Femur (tissue), 1 donor: ENCODE data around the gene SNRPA1.
A peak's percentile ranks its signal among the peaks of the same experiment; 100 is the strongest.
"Not testable (repeated sequence)": the region's sequence is repeated elsewhere in the genome, so short reads cannot be mapped to it uniquely, and the experiment has no call there.

Source experiments
- DNase-seq: peaks from one replicate; pipeline ENCODE4 v3.0.0-alpha.2; 2017

The SNRPA1 gene

DNA sequence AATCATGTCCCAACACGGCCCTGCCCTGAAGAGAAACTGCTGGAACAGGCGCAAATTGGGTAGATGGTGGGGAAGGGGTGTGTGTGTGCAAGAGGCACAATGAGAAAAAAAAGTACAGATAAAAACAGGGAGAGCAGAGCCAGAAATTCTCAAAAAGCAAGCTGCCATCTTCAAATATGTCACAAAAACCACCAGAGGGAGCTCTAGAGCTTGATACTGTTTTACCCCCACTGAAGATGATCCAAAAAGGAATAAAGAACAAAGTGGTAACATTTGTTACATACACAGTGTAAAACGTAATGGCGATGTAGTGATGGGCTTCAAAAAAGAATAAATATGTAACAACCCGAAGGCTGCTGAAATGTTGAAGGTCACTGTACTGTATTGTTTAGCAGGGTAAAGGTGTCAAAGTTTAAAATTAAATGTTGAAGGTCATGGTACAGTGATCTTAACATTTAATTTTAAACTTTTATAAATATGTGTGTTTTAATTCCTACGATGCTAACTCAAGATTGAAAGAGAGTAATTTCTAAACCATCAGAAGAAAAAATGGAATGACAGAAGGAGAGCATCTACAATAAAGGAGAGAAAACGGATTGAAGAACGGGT is 6.0 kb downstream of the SNRPA1 start:
- no peak for DNase-seq

DNA sequence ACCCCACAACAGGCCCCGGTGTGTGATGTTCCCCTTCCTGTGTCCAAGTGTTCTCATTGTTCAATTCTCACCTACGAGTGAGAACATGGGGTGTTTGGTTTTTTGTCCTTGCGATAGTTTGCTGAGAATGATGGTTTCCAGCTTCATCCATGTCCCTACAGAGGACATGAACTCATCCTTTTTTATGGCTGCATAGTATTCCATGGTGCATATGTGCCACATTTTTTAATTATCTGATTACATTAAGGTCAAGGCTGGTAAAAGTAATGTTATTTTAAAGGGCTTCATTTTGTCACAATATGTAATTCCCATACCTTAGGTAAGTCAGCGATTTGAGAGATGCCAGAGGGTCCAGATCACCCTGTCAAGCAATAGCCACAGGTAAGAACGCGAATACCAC is 7.7 kb downstream of the SNRPA1 start:
- DNase-seq, result not testable (repeated sequence)

DNA sequence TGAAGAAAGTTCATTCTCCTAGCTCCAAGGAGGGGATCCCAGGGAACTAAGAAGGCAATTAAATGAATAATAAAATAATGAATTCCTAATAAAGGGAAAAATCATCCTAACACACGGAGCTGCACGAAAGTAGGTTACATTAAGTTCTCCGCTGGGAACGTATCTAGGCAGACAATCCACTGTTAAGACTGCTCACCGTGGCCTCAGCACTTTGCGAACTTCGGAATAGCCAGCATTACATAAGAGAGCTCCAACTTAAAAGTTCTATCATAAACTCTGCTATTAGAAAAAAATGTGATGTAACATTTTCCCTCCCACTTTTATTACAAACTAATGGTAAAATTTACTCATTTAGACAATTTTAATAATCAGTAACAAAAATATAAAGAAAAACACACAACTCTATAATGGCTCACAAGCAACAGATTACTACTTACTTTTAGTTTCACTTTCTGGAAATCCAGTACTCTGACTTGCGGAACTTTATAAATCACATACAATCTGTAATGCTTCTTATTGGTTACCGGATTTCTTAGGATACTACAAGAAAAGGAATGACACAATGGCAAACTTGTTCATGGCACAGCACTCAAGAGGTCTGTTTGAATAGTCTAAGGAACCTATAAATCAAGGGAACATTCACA is 8.5 kb downstream of the SNRPA1 start:
- DNase-seq, result no peak

DNA sequence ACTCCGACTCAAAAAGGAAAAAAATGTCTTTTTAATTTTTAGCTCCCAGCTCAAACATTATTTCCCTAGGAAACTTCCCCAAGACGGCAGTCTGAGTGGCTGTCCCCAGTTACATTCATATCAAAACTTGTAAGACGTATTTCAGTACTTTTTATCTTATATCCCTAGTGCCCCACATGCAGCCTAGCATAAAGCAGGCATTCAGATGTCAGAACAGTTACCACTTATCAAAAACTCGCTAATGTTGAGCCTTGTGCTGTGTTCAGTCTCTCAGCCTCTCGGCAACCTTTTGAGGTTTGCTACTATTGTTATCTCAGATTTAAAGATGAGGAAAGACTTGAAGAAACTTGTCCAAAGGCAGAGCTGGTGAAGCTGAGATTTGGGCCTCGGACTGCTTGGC is 11.1 kb downstream of the SNRPA1 start:
- no peak for DNase-seq

DNA sequence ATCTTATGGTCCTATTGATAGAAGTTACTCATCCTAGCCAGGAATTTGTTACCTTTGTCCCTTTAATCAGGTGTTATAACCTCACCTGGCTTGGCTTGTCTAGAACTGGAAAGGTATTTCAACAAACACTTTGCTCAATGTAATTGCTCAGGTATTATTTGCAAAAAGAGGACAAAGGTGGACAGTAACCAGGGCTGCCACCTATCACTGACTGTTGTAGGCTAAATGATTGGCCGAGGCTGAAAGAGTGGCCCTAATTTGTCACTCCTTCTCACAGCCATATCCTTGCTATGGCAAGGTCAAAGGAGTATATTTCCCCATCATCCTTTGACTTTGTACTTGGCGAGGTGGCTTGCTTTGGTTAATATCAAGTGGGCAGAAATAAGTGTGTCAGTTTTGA is 15.0 kb downstream of the SNRPA1 start:
- DNase-seq, result no peak

DNA sequence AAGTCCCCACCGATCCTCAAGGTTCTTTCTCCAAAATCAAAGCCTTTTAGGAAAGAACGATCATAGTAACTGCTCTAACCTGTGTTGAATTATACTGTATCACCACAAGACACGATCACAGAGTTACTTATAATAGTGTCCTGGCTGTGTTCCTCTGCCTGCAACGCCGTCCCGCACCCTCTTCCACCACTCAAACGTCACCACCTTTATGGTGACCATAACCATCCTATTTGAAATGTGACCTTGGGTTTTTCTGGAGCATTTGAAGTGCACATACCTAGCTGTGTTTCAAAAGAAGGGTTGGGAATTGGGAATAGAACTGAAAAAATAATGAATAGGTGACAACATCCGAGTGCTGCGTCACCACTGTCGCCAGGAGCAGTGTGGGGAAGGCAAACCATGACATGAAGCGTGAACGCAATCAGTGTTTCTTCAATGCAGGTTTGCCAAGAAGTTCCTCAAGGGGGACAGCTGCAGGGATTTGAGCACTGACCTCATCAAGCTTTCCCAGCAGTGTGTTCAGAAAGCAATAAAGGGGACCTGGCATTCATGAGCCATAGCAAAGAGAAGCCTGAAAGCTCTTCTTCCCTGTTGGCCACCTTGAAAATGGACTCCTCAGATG is 17.0 kb downstream of the SNRPA1 start:
- peak; percentile 42 for DNase-seq

DNA sequence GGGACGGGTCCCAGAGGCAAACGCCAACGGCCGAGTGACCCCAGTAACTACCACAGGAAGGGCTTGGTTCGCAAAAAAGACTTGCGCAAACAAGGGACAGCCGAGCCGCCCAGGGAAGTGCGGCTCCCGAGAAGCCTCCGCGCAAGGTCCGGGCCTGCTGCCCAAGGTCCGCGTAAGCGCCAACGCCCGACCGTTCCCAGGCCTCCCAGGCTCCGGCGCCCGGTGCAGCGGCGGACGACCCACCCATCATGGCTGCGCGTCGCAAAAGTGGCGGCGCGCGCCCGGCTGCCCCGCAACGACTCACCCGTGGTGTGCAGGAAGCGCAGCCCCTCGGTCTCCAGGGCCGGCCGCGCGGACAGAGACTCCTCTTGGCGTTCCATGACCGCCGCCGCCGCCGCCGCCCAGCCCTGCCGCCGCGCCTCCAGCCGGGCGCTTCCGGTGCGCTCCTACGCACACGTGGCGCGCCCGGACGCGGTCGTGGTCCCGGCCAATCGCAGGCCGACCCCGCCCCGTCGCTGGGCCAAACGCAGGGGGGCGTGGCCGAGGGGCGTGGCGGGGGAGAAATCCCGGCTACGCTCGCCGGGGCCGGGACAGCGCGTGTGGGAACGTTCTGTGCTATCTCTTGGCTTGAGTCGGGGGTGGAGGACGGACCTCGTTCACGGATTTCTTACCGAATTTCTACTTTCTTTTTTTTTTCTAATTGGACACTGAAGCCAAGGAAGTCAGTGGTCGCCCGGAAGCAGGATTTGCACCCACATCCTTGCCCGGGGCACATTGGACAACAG is 17.8 kb downstream of the SNRPA1 start, which contains the start of gene SELENOS:
SELENOS (minus strand) TSS at position 448 of the 785 bp plus-strand sequence; CDS start at position 380, 68 bp downstream.
- peak; percentile 93 for DNase-seq

DNA sequence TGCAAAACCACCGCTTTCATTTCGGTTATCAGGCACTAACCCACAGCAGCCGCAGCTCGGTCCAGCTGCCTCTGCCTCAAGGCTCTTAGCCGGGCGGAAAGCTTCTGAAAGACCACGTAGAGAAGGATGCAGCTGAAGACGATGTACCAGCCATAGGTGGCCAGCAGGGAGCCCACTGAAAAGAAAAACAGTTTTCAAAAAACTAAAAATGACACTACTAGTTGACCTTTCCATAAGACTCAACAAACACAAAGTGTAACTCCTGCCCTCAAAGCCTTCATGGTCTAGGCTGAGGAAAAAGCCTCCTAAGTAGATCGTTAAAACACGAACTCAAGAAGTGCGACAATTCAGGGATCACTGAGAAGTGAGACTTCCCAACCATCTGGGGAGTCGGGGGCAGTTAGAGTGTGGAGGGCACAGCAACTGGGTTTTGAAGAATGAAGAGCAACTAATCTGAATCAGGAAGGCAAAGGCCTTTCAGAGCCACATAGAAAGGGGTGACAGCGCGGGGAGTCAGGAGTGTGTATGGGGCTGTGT is 18.5 kb downstream of the SNRPA1 start:
- DNase-seq, result no peak

DNA sequence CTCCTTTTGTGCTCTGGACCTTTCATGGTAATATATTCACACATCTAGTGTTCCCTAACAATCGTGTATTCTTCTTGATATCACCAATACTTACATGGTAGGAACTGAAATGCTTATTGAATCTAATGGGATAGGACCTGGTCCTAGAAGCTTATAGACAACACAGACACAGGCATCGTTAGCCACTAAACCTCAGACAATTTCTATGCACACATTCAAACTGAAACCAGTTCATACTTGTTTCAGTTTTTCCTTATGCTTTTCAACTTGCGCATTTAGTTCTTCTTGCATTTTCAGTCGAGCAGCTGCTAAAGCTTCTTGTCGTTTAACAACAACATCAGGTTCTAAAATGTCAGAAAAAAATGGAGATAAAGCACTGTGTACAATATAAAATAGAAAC is 20.0 kb downstream of the SNRPA1 start:
- no peak for DNase-seq

DNA sequence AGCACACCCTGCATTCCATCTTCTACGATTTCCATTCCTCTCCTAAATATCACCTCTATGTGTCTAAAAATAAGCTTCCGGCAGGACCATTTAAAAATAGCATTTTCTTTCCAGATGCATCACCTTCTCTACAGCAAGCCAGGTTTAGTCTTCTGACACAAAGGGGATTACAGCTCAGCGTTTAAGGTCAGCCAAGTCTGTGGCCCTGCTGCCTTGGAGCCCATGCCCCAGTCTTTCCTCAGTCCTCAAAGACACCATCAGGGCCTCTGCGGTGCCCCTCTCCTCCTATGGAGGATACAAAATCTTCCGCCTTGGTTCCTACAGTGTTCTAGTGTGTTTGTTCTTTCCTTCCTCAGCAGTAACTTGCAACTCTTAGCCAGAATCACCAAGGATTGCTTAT is 21.5 kb downstream of the SNRPA1 start:
- DNase-seq, result no peak

DNA sequence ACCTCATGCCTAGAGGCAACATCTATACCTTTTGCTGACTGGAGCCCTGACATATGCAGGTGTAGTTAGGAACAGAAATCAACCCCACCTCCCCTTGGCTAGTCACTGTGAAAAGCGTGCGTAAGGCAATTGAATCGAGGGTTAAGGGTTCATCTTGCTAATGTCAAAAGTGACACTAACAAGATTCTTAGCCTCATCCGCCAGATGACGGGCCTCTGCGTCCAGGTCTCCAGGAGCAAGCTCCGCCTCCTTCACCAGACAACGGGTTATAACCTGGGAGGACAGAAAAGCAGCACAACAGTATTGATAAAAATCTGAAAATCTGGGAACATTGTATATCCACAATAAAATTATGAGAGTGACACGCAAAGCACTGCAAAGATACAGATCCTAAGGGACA is 22.5 kb downstream of the SNRPA1 start:
- DNase-seq, result no peak

DNA sequence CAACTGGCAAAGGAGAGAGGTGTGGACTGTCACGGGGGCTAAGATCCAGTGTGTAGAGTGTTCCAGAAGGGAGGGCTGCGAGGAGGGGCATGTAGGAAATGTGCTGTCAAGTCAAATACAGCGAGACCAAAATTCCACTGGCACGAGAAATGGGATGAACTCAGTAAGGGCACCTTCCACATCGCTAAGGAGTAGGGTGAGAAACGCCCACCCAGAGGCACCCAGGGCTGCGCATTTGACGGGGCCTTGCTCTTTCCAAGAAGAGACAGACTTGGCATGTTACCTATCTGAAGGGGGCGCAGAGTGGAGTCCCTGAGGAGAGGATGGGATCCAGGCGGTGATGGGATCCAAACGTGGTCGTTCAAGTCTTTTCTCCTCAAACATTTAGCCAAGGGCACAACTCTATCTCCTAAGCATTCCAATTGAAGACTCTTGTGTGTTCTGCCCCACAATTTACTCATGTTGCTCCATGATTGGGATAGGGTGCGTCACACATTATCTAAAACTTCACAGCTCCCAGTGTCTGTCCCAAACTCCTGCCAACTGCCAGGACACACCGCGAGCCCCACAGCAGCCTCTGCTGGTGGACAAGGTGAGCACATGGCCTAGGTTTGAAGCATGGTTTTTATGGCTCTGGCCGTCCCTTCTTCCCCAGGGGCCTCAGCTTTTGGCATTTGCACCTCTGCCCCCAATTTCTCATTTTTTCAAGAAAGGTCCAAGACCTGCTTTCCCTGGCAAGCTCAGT is 25.4 kb downstream of the SNRPA1 start:
- no peak for DNase-seq

DNA sequence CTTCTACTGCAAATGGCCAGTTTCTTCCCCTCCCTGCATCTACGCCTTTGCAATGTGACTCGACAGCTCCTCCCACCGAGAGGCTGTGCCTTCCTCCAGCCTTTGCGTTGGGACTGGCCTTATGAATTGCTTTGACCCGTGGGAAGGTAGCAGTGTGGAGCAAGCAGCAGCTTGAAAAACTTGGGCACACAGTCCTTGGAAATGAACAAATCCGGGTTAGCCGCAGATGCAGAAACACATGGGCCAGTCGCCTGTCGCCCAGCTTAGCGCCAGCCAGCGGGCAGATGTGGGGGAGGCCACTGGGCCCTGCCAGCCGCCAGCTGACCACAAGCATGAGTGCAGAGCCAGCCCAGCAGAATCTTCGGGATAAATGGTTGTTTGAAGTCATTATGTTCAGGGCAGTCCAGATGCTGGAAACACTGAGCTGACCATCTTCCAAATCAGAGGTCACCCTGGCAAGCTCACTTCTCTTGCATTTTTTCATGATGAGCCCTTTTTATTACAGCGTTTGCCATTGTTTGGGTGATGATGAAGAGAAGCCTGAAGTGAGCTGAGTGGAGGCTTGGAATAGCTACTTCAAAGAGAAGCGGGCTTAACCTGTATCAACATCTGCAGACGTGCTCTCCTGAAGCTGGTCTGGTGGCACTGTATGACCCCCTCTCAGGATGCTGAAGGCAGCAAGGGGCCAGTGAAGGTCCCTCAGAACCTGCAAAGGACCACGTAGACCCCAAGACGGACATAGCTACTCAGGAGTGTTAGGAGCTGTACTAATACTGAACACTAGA is 27.5 kb downstream of the SNRPA1 start:
- peak; percentile 77 for DNase-seq

DNA sequence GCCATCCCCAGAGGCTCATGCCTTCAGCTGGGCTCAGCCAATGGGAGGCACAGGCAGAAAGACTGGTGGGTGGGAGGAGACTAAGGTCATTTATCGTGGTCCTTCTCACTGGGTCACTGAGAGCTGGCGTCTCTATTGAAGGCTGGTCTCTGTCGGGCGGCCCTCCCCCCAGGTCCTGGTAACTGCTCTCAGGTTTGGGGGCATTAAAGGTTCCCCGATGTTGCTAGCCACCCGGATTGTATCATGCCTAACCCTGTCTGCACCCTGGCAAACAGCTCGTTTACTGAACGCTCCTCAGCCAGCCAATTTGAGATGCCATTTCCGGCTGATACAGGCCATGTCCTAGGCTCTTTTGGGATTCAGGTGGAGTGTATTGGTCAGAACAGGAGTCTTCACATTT is 28.3 kb downstream of the SNRPA1 start:
- no peak for DNase-seq

DNA sequence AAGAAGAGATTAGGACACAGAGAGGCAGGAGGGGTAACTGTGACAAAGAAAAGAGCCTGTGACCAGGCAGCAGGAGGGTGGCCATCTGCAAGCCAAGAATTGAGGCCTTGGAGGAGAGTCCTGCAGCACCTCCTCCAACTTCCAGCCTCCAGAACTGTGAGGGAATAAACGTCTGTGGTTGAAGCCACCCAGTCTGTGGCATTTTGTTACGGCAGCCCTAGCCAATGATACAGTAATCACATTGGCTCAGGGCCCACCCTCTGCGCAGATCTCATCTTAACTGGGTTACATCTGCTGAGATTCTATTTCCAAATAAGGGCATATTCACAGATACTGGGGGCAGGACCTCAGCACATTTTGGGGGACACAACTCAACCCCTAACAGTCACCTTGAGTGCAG is 29.0 kb downstream of the SNRPA1 start:
- no peak for DNase-seq

DNA sequence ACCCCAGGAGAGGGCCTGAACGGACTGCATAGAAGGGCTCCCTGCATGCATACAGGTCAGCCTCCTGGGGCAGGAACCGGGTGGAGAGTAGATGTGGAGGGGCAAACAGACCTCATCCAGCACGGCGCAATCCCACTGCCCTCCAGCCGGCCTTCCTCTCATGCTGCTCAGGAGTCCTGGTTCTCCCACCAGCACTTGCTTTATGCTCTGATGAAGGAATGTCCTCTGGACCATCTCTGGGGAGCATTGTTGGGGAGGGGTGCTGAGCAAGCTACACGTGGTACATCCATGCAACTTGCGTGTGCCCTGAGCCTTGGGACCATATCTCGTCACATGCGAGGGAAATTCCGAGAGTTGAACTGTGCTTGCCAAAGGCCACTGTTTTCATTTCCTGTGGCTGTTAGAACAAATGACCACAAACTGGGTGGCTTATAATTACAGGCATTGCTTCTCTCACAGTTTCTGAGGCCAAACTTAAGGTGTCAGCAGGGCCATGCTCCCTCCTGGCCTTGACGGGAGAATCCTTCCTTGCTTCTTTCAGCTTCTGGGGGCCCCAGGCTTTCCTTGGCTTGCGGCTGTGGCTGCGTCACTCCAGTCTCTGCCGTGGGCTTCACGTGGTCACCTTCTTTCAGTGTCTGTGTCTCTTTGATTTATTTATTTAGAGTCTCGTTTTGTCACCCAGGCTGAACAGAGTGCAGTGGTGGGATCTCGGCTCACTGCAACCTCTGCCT is 30.0 kb downstream of the SNRPA1 start:
- no peak for DNase-seq

DNA sequence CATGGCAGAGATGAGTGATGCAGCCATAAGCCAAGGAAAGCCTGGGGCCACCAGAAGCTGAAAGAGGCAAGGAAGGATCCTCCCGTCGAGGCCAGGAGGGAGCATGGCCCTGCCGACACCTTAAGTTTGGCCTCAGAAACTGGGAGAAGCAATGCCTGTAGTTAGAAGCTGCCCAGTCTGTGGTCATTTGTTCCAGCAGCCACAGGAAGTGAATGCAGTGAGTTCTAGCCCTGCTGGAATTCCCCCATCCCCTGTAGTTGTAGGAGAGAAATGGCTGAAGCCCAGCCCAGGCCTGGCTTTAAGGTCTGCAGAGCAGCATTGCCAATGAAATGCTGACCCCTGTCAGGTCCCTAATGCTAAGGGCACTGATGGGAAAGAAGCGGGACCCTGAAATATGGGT is 31.0 kb downstream of the SNRPA1 start:
- DNase-seq, result no peak

DNA sequence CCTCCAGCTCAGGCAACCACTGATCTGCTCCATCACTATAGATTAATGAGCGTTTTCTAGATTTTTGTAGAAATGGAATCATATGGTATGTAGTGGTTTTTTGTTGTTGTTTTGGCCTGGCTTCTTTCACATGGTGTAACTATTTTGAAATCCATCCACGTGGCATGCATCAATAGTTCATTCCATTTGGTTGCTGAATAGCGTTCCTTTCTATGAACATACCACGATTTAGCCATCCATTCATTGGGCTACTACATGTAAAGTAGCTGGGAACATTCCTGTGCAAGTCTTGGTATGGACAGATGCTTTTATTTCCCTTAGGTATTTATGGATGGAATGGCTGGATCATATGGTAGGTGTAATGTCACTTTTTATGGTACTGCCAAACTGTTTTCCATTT is 32.5 kb downstream of the SNRPA1 start:
- no peak for DNase-seq

DNA sequence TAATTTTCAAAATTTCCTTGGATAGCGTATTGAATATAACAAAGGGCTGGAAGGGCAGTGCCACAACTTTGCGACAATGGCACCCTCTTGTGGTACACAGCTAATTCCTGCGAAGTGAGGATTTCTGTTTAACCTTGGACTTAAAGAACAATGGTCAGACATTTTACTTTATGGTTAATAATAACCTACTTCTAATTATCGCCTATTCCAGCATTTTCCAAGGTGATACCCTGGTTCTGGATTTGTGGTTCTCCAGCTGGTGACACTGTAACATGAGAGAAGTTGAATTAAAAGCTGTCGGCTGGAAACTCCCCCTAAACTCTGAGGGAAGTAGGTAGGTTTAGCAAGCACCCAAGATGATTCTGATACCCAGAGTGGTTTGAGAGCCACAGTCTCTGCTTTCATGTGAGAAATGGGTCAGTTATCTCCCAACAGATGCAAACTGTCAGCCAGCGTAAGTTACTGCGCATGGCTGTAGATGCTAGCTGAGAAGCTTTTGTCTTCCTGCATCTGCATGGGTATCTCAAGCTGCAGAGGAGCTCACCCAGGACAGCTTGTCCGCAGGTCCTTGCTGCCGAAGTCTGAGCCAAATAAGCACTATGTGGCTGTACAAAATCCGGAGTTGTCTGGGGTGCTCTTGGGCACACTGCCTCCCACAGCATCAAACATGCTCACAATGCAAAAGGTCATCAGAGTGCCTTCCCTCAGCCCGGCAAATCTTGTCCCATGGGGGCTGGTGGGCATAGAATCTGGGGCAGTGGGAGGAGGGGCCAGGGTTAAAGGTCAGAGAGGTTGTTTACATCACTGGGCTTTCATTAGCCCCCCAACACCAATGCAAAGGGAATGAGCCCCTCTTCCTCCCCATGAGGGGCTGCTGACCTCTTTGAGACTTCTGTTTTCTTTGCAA is 36.6 kb downstream of the SNRPA1 start:
- DNase-seq, result peak; percentile 76

DNA sequence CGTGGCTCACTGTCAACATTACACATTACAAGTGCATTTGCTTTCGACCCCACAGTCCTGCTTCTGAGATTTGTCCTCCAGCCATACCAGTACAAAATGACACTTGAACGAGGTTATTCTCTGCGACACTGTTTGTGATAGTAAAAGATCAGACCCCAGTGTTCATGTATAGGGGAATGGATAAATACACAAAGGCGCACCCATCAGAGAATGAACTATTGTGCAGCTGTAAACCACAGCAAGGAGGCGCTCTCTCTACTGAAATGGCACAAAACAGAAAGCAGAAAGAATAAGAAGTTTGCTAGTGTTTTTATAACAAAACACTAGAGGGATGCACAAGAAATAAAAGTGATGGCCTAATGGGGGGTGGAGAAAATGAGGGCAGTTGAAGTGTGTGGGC is 38.3 kb downstream of the SNRPA1 start:
- DNase-seq, result no peak
